ENCODE results near the gene FAM240B.

The FAM240B gene

GRCh38 chr9:38720083-38720745 lies at the start of gene FAM240B:
Gene FAM240B (minus strand): TSS chr9:38720133. CDS start chr9:38703999, 16,134 bp downstream.
- no peak within 1 kb of the TSS for H3K4me3 ChIP-seq (replicated peaks; ENCODE audit: low read depth, low read length)
- DNase-seq (ENCODE audit: low read depth) = no peak
- TF ChIP-seq, protein P1, sequence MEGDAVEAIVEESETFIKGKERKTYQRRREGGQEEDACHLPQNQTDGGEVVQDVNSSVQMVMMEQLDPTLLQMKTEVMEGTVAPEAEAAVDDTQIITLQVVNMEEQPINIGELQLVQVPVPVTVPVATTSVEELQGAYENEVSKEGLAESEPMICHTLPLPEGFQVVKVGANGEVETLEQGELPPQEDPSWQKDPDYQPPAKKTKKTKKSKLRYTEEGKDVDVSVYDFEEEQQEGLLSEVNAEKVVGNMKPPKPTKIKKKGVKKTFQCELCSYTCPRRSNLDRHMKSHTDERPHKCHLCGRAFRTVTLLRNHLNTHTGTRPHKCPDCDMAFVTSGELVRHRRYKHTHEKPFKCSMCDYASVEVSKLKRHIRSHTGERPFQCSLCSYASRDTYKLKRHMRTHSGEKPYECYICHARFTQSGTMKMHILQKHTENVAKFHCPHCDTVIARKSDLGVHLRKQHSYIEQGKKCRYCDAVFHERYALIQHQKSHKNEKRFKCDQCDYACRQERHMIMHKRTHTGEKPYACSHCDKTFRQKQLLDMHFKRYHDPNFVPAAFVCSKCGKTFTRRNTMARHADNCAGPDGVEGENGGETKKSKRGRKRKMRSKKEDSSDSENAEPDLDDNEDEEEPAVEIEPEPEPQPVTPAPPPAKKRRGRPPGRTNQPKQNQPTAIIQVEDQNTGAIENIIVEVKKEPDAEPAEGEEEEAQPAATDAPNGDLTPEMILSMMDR (IDR thresholded peaks at IDR 0.05; ENCODE audit: low read length, missing control alignments) = no peak

GRCh38 chr9:38768351-38768761 lies 48.4 kb upstream of the FAM240B start:
- TF ChIP-seq, protein P1 (IDR thresholded peaks at IDR 0.05; ENCODE audit: low read length, missing control alignments) = no peak
- no peak overlapping the region for H3K4me3 ChIP-seq (replicated peaks; ENCODE audit: low read depth, low read length)
- no peak for DNase-seq (ENCODE audit: low read depth)

- no peak for DNase-seq (ENCODE audit: low read depth)
- TF ChIP-seq, protein P1 (IDR thresholded peaks at IDR 0.05; ENCODE audit: low read length, missing control alignments) = no peak
- H3K4me3 ChIP-seq (replicated peaks; ENCODE audit: low read depth, low read length) = no peak overlapping the region
These were observed 45.2 kb upstream of the FAM240B start for GRCh38 chr9:38765101-38765500.

GRCh38 chr9:38761999-38762398 lies 42.1 kb upstream of the FAM240B start:
- no peak for DNase-seq (ENCODE audit: low read depth)
- H3K4me3 ChIP-seq (replicated peaks; ENCODE audit: low read depth, low read length) = no peak overlapping the region
- TF ChIP-seq, protein P1 (IDR thresholded peaks at IDR 0.05; ENCODE audit: low read length, missing control alignments) = no peak

DNA sequence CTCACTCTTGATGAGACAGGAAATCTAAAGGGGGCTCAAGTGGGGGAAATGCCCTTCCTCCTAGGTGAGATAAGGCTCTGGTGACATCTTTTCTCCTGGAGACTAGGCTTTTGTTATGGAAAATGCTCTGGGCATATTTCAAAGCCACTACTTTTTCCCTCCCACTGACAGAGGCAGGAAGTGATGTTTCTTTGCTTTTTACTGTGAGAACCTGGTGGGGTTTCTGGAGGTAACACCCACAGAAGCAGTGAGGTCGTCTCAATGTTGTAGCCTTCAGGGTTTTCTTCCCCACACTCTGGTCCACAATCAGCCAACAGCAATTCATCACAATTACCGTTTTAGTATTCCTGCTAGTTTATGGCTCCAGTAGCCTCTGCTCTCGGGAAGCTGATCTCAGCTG lies 41.4 kb upstream of the FAM240B start:
- DNase-seq (ENCODE audit: low read depth) = no peak
- no peak overlapping the region for H3K4me3 ChIP-seq (replicated peaks; ENCODE audit: low read depth, low read length)
- TF ChIP-seq, protein P1 (IDR thresholded peaks at IDR 0.05; ENCODE audit: low read length, missing control alignments) = no peak

DNA sequence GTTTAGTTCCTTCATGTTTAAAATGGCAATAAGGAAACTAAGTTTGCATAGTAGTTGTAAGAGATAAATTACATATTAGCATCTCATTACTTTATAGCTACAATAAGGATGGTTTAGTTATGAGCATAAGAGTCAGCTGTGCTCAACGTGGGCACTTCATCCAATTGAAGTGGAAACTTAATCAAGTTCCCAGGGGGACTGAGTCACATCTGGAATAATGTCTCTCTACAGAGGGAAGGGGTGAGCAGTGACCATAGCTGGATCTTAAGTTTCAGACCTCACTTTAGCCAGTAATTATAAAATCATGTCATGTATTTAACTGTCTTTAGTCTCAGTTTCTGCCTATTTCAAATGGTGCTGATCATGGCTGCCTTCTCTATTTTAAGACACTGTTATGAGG lies 36.8 kb upstream of the FAM240B start:
- no peak for DNase-seq (ENCODE audit: low read depth)
- H3K4me3 ChIP-seq (replicated peaks; ENCODE audit: low read depth, low read length) = no peak overlapping the region
- TF ChIP-seq, protein P1 (IDR thresholded peaks at IDR 0.05; ENCODE audit: low read length, missing control alignments) = no peak

- TF ChIP-seq, protein P1 (IDR thresholded peaks at IDR 0.05; ENCODE audit: low read length, missing control alignments) = no peak
- DNase-seq (ENCODE audit: low read depth) = no peak
- no peak overlapping the region for H3K4me3 ChIP-seq (replicated peaks; ENCODE audit: low read depth, low read length)
These were observed 28.0 kb upstream of the FAM240B start for GRCh38 chr9:38747941-38748340.
